Gastroesophageal sphincter (tissue), 4 donors: Measurements from ENCODE around the gene ANKS1B. TPM values are rescaled to one million over a fixed set of nuclear protein-coding genes. Genes with fewer than 3 reads are reported as not detected.

Experiments
- ATAC-seq: fragments of 150-250 bp; one replicate; pipeline ENCODE4 v1.9.1; 2016; ENCODE audit warnings: mild to moderate bottlenecking, moderate library complexity
- H3K27ac ChIP-seq, 4 donors: fragments of 200-600 bp; sonication (generic) in 3 of 4; 1 replicate in 3 of 4; 2 replicates in 1 of 4; pipeline ENCODE4 v1.5.1; 2016 to 2019
- H3K27me3 ChIP-seq: fragments of 200-600 bp; sonication (generic); one replicate; pipeline ENCODE4 v1.5.1; 2019
- H3K36me3 ChIP-seq, 2 donors: fragments of 200-600 bp; sonication (generic); one replicate each; pipeline ENCODE4 v1.5.1; 2019; ENCODE audit warnings: control low read depth in 1 of 2
- H3K4me1 ChIP-seq, 3 donors: fragments of 200-600 bp; sonication (generic); 1 replicate in 2 of 3; 2 replicates in 1 of 3; pipeline ENCODE4 v1.5.1; 2016 to 2019; ENCODE audit warnings: control low read depth in 2 of 3
- H3K4me3 ChIP-seq, 2 donors: fragments of 200-600 bp; sonication (generic); one replicate each; pipeline ENCODE4 v1.5.1; 2019; ENCODE audit warnings: mild to moderate bottlenecking in 1 of 2, moderate library complexity in 1 of 2
- H3K9me3 ChIP-seq, 3 donors: fragments of 200-600 bp; sonication (generic); one replicate each; pipeline ENCODE4 v1.5.1; 2017 to 2019; ENCODE audit warnings: control low read depth in 2 of 3
- EP300 ChIP-seq: sonication (generic); formaldehyde crosslinking; IDR thresholded peaks from one replicate; pipeline ENCODE4 v1.6.1; 2017; ENCODE audit warnings: antibody characterized with exemption, mild to moderate bottlenecking
- POLR2A ChIP-seq, 2 donors: fragments of 450-650 bp; IDR thresholded peaks; one replicate each; pipeline ENCODE4 v1.6.1; 2017; ENCODE audit warnings: antibody characterized with exemption in 2 of 2, mild to moderate bottlenecking in 2 of 2, moderate library complexity in 1 of 2
- POLR2AphosphoS5 ChIP-seq: sonication (generic); formaldehyde crosslinking; IDR thresholded peaks from one replicate; pipeline ENCODE4 v1.6.1; 2017; ENCODE audit warnings: antibody characterized with exemption
- WGBS, 2 donors: methylation state at CpG; one replicate each; pipeline ENCODE4 v1.1.5; 2018; ENCODE audit warnings: low coverage in 1 of 2; 5-methylcytosine and 5-hydroxymethylcytosine counted together
- total RNA-seq, 4 donors: library from RNA; depleted of rRNA; stranded (reverse); fragments of >200 nt; gene quantifications; one replicate each; pipeline ENCODE4 v1.1.0, GENCODE V29; 2016
- TF ChIP-seq, protein P1 (sequence below), 4 experiments: fragments of 200-600 bp in 2 of 4; fragments of 450-650 bp in 2 of 4; sonication (generic) in 1 of 4; IDR thresholded peaks; one replicate each; pipeline ENCODE4 v1.5.1; 2017 to 2019; ENCODE audit warnings: antibody characterized with exemption in 4 of 4, mild to moderate bottlenecking in 2 of 4, moderate library complexity in 2 of 4

ANKS1B gene
- total RNA-seq, 4 donors from 2014 or later, result 9.9 to 31.1 (median 21.4) TPM

DNA sequence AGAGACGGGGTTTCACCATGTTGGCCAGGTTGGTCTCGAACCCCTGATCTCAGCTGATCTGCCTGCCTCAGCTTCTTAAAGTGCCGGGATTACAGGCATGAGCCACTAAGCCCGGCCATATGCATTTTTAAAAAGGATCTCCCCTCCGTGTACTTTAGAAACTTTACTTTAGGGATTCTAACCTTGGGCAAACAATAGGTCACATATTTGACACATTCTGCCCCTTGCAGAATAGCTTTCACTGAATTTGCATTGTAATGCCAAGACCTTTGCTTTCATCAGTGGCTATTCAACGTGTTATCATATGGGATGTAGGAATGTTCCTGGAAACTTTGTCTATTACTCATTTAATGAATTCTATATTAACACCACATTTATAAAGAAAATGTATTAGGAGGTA lies 11.4 kb upstream of the ANKS1B start:
- H3K27ac ChIP-seq, result no peak overlapping the region
- H3K9me3 ChIP-seq, result no peaks in the 10 kb centered on the region
- no peaks in the 10 kb centered on the region for H3K4me1 ChIP-seq
- WGBS, 2 donors, result 84% methylated on average over 6 of the region's 6 CpGs; no CpG with 5 or more reads in 1 of the 2 donors
- TF ChIP-seq POLR2AphosphoS5, result no peak
- TF ChIP-seq EP300, result no peak
- no peak for TF ChIP-seq POLR2A (IDR thresholded peaks at IDR 0.05)
- TF ChIP-seq, protein P1, sequence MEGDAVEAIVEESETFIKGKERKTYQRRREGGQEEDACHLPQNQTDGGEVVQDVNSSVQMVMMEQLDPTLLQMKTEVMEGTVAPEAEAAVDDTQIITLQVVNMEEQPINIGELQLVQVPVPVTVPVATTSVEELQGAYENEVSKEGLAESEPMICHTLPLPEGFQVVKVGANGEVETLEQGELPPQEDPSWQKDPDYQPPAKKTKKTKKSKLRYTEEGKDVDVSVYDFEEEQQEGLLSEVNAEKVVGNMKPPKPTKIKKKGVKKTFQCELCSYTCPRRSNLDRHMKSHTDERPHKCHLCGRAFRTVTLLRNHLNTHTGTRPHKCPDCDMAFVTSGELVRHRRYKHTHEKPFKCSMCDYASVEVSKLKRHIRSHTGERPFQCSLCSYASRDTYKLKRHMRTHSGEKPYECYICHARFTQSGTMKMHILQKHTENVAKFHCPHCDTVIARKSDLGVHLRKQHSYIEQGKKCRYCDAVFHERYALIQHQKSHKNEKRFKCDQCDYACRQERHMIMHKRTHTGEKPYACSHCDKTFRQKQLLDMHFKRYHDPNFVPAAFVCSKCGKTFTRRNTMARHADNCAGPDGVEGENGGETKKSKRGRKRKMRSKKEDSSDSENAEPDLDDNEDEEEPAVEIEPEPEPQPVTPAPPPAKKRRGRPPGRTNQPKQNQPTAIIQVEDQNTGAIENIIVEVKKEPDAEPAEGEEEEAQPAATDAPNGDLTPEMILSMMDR (IDR thresholded peaks at IDR 0.05), result no peak
- ATAC-seq, result no peak
- H3K36me3 ChIP-seq, result no peaks in the 10 kb centered on the region
- no peaks in the 10 kb centered on the region for H3K27me3 ChIP-seq
- H3K4me3 ChIP-seq, result no peak overlapping the region

DNA sequence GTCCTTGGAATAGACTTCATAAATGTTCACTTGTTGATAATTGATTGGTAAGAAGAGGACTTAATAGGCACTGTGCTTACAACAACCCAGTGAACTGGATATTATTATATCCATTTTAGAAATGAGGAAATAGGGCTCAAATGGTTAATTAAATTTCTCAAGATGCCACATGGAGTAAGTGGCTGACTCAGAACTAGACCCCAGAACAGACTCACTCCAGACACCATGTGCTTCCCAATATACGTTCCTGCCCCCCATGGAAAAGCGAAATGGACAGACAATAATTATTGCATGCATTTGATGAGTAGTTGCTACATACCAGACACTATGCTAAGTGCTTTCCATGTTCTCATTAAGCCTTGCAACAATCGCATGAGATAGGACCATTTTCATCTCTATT lies 895 bp upstream of the ANKS1B start:
- Histone ChIP-seq H3K4me3 (peak overlapping the region; percentile 54 to 71), H3K27me3 (no peaks in the 10 kb centered on the region), H3K4me1 (peaks cover 0 to 29% (median 3%) of the 10 kb centered on the region in 3 donors), H3K27ac (peak overlapping the region in 3 of 4 donors; percentile 84 to 87 (median 86)), H3K36me3 (no peaks in the 10 kb centered on the region), H3K9me3 (no peaks in the 10 kb centered on the region)
- ATAC-seq, result no peak
- 29 to 50% methylated on average over 3 of the region's 3 CpGs for WGBS, 2 donors
- TF ChIP-seq EP300 (no peak), POLR2A (IDR thresholded peaks at IDR 0.05) (no peak), POLR2AphosphoS5 (no peak)
- TF ChIP-seq, protein P1 (IDR thresholded peaks at IDR 0.05), result no peak

DNA sequence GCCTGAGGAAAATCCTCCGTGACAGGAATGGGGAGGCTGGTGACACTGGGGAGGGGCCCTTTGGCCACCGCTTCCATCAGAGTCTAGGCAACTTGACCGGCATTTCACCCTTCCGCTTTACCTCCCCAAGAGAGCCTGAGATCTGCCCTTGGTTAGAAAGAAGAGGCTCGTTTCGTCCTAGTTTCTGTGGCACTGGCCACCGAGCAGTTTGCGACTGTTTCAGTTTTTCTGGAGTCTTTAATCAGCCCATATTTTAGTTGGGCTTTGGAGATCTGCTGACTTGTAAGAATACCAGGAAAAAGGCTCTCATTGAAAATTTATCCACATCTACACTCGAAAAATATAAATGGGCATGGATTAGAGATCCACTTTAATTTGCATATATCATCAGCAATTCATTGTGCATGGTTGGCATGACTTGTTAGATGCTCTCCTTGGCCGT lies 414 bp upstream of the ANKS1B start:
- no peaks in the 10 kb centered on the region for H3K27me3 ChIP-seq
- peaks cover 0 to 29% (median 3%) of the 10 kb centered on the region in 3 donors for H3K4me1 ChIP-seq
- WGBS, 2 donors, result 2% methylated on average over 6 to 8 of the region's 10 CpGs
- no peaks in the 10 kb centered on the region for H3K9me3 ChIP-seq
- no peaks in the 10 kb centered on the region for H3K36me3 ChIP-seq
- ATAC-seq, result peak; percentile 7
- peak overlapping the region; percentile 54 to 71 for H3K4me3 ChIP-seq
- TF ChIP-seq, protein P1 (IDR thresholded peaks at IDR 0.05), result no peak
- TF ChIP-seq EP300 (no peak), POLR2AphosphoS5 (no peak), POLR2A (IDR thresholded peaks at IDR 0.05) (no peak)
- H3K27ac ChIP-seq, result peak overlapping the region; percentile 50 to 87 (median 85)

DNA sequence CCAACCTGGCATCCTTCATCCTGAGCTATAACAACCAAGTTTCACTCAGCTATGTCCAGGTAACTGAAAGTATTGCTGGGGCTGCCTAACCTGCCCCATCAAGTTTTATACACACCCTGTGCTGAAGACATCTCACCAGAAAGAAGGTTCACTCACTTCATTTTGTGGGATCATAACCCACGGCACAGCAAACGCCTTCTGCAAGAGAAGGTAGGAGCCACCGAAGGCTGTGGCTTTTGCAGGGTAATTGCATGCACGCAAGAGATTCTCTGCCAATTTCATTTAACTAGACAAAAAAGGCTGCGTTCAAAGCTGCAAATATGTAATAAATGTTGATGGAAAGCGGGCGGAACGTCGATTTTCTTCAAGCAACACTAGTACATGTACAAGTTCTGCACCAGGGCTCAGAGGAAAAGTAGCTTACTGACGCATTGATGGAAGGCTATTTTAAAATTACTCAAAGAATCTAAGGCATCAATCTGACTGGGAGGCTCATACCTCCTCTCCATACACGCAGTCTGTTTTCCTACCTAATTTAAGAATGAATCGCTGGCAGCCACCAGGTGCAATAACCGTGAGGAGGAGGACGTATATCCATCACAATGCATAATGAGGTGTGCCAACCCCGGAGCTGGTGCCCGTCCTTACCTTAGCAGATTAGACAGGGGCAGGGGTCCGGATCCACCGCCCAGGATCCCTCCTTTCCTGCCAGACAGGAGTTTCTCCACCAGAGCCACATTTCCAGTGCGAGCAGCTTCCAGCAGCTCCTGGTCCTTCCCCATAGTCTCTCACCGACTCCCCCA lies 1.1 kb downstream of the ANKS1B start:
- Histone ChIP-seq H3K9me3 (no peaks in the 10 kb centered on the region), H3K27ac (peak overlapping the region; percentile 26 to 89 (median 86)), H3K36me3 (no peaks in the 10 kb centered on the region), H3K27me3 (no peaks in the 10 kb centered on the region), H3K4me1 (peaks cover 0 to 29% (median 3%) of the 10 kb centered on the region in 3 donors), H3K4me3 (peak overlapping the region; percentile 71 to 74)
- peak; percentile 6 for ATAC-seq
- TF ChIP-seq POLR2A (IDR thresholded peaks at IDR 0.05) (no peak), EP300 (no peak), POLR2AphosphoS5 (no peak)
- TF ChIP-seq, protein P1 (IDR thresholded peaks at IDR 0.05), result no peak
- WGBS, 2 donors, result 6 to 9% methylated on average over 16 to 19 of the region's 20 CpGs
